H1 (cell line): ENCODE results near the gene HM13. TPM values are rescaled to one million over a fixed set of nuclear protein-coding genes. Genes with fewer than 3 reads are reported as not detected.

Source experiments
- ASH2L ChIP-seq: fragments of 200-600, 300-600 bp; sonication (generic); IDR thresholded peaks from one replicate; pipeline ENCODE4 v1.7.1; 2017; ENCODE audit warnings: low read length
- BACH1 ChIP-seq: IDR thresholded peaks from 2 replicates; pipeline ENCODE4 v1.6.1; 2012; ENCODE audit warnings: low read length, improper control_type of control experiment
- BCL11A ChIP-seq, 2 experiments: IDR thresholded peaks; one replicate each; pipeline ENCODE4 v1.6.1; 2011; ENCODE audit warnings: low read depth in 2 of 2, low read length in 2 of 2, mild to moderate bottlenecking in 2 of 2
- CBX8 ChIP-seq: fragments of 300-800, 300-1000 bp; sonication (generic); IDR thresholded peaks from 2 replicates; pipeline ENCODE4 v1.7.1; 2016; ENCODE audit warnings: low read depth, low read length, borderline replicate concordance
- CHD2 ChIP-seq: IDR thresholded peaks from 2 replicates; pipeline ENCODE4 v1.6.1; 2012; ENCODE audit warnings: low read length, improper control_type of control experiment
- CREB1 ChIP-seq: IDR thresholded peaks from 2 replicates; pipeline ENCODE4 v1.6.1; 2012; ENCODE audit warnings: inconsistent platforms
- EGR1 ChIP-seq: IDR thresholded peaks from 2 replicates; pipeline ENCODE4 v1.6.1; 2011; ENCODE audit warnings: low read depth, low read length, borderline replicate concordance
- GABPA ChIP-seq: IDR thresholded peaks from 2 replicates; pipeline ENCODE4 v1.6.1; 2011; ENCODE audit warnings: mild to moderate bottlenecking, low read length, moderate library complexity, borderline replicate concordance; ENCODE audit not compliant: insufficient read depth
- GTF2F1 ChIP-seq: IDR thresholded peaks from 2 replicates; pipeline ENCODE4 v1.6.1; 2012; ENCODE audit warnings: low read depth, low read length, improper control_type of control experiment, borderline replicate concordance
- JUN ChIP-seq: IDR thresholded peaks from 2 replicates; pipeline ENCODE4 v1.6.1; 2011; ENCODE audit warnings: low read depth, mild to moderate bottlenecking, improper control_type of control experiment, low read length
- JUND ChIP-seq: IDR thresholded peaks from 2 replicates; pipeline ENCODE4 v1.6.1; 2011; ENCODE audit warnings: mild to moderate bottlenecking, improper control_type of control experiment, low read length
- KDM1A ChIP-seq: fragments of 200-600, 300-600 bp; sonication (generic); IDR thresholded peaks from 2 replicates; pipeline ENCODE4 v1.7.1; 2016; ENCODE audit warnings: mild to moderate bottlenecking, low read length, borderline replicate concordance
- KDM4A ChIP-seq: IDR thresholded peaks from one replicate; pipeline ENCODE4 v1.7.1; 2012; ENCODE audit warnings: low read depth, mild to moderate bottlenecking, moderate library complexity, low read length, inconsistent platforms; ENCODE audit not compliant: severe bottlenecking
- NANOG ChIP-seq: IDR thresholded peaks from 2 replicates; pipeline ENCODE4 v1.6.1; 2011; ENCODE audit warnings: low read length, low read depth, mild to moderate bottlenecking, inconsistent platforms; ENCODE audit not compliant: insufficient read depth, poor library complexity, severe bottlenecking
- PHF8 ChIP-seq: fragments of 200-600 bp; sonication (generic); conservative IDR thresholded peaks from 2 replicates; pipeline ENCODE4 v1.7.1; 2012; ENCODE audit warnings: low read depth, mild to moderate bottlenecking, inconsistent platforms, low read length, moderate library complexity
- POLR2A ChIP-seq, 2 experiments: IDR thresholded peaks; 1 replicate in 1 of 2; 2 replicates in 1 of 2; pipeline ENCODE4 v1.6.1; 2011; ENCODE audit warnings: low read depth in 2 of 2, low read length in 2 of 2, mild to moderate bottlenecking in 2 of 2; ENCODE audit errors: control extremely low read depth in 1 of 2
- POLR2AphosphoS5 ChIP-seq: IDR thresholded peaks from 2 replicates; pipeline ENCODE4 v1.6.1; 2011; ENCODE audit warnings: low read depth, low read length
- POU5F1 ChIP-seq: IDR thresholded peaks from 2 replicates; pipeline ENCODE4 v1.6.1; 2011; ENCODE audit warnings: low read depth, mild to moderate bottlenecking, low read length, moderate library complexity
- RXRA ChIP-seq: IDR thresholded peaks from 2 replicates; pipeline ENCODE4 v1.6.1; 2011; ENCODE audit warnings: low read depth, mild to moderate bottlenecking, low read length, moderate library complexity; ENCODE audit not compliant: insufficient read depth
- SP1 ChIP-seq: IDR thresholded peaks from 2 replicates; pipeline ENCODE4 v1.6.1; 2011; ENCODE audit warnings: low read depth, low read length
- SP2 ChIP-seq: IDR thresholded peaks from 2 replicates; pipeline ENCODE4 v1.6.1; 2012; ENCODE audit warnings: mild to moderate bottlenecking, low read length, inconsistent platforms
- SUZ12 ChIP-seq: fragments of 200-600 bp; sonication (generic); IDR thresholded peaks from 2 replicates; pipeline ENCODE4 v1.6.1; 2012; ENCODE audit warnings: mild to moderate bottlenecking, inconsistent platforms, low read length, moderate library complexity, mixed read lengths
- TAF1 ChIP-seq: IDR thresholded peaks from 2 replicates; pipeline ENCODE4 v1.6.1; 2011; ENCODE audit warnings: mild to moderate bottlenecking, low read depth, low read length
- TAF7 ChIP-seq: optimal IDR thresholded peaks from 2 replicates; pipeline ENCODE3; 2011; ENCODE audit warnings: low read depth, mild to moderate bottlenecking, inconsistent platforms, low read length, moderate library complexity, borderline replicate concordance
- polyA plus RNA-seq, 7 experiments: library from polyadenylated mRNA; depleted of rRNA in 3 of 7; stranded (reverse) in 5 of 7; unstranded in 2 of 7; fragments of >200 nt in 5 of 7; fragments of 200-250 nt in 2 of 7; gene quantifications; 1 replicate in 5 of 7; 2 replicates in 1 of 7; 4 replicates in 1 of 7; pipeline versions ENCODE4 v1.2.1 to v1.2.3, GENCODE V29; 2011 to 2013; ENCODE audit warnings: missing spikeins in 2 of 7, mixed read lengths in 2 of 7
- total RNA-seq: library from RNA; stranded (reverse); fragmentation: NEBNext Ultra II Directional; extraction: Animal tissue kit (Norgen Biotek cat#: 25700); gene quantifications from 2 replicates; pipeline ENCODE4 v1.2.1, GENCODE V29; 2021
- TF ChIP-seq, protein P1 (sequence below): IDR thresholded peaks from 2 replicates; pipeline ENCODE4 v1.6.1; 2012; ENCODE audit warnings: inconsistent platforms

HM13 gene
- total and polyA plus RNA-seq, 2 of the 8 experiments (the other 6 are each of a cell fraction or from before 2014, with no cell fraction given): 118 to 183 TPM

DNA sequence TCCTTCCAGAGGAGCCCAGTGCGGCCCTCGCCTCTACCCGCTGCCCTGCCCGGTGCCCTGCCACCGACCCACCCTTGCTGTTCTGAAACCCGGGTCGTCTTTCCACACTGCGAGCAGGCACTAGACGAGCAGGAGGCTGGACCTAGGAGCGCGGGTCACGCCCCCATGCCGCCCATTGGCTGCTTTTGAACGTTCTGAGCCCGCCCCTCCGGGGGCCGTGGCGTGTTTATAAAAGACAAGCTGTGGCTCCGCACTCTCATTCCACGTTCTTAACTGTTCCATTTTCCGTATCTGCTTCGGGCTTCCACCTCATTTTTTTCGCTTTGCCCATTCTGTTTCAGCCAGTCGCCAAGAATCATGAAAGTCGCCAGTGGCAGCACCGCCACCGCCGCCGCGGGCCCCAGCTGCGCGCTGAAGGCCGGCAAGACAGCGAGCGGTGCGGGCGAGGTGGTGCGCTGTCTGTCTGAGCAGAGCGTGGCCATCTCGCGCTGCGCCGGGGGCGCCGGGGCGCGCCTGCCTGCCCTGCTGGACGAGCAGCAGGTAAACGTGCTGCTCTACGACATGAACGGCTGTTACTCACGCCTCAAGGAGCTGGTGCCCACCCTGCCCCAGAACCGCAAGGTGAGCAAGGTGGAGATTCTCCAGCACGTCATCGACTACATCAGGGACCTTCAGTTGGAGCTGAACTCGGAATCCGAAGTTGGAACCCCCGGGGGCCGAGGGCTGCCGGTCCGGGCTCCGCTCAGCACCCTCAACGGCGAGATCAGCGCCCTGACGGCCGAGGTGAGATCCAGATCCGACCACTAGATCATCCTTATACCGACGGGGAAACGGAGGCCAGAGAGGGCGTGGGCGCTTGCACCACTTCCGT, 91.0 kb downstream of the HM13 start, which contains the start of gene ID1 (continued):
- peak; percentile 90 for TF ChIP-seq GTF2F1
- TF ChIP-seq BCL11A (IDR thresholded peaks at IDR 0.05; ENCODE audit: low read depth in 2 of 2, low read length in 2 of 2): no peak
- peak; percentile 47 for TF ChIP-seq ASH2L
- peak; percentile 90 for TF ChIP-seq PHF8
- no peak for TF ChIP-seq POU5F1
- TF ChIP-seq KDM4A: peak; percentile 52
- TF ChIP-seq CBX8: no peak
- no peak for TF ChIP-seq JUND
- peak; percentile 91 for TF ChIP-seq SP1
- TF ChIP-seq, protein P1, sequence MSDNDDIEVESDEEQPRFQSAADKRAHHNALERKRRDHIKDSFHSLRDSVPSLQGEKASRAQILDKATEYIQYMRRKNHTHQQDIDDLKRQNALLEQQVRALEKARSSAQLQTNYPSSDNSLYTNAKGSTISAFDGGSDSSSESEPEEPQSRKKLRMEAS: no peak; the same call in none of the 2 replicates
- peak; percentile 97 for TF ChIP-seq TAF7
- no peak for TF ChIP-seq RXRA
- TF ChIP-seq SUZ12: no peak
- peak; percentile 22 for TF ChIP-seq CHD2
- peak; percentile 62; the same call in 1 of the 2 replicates for TF ChIP-seq BACH1
- no peak for TF ChIP-seq SP2
- TF ChIP-seq KDM1A: 0 out of 2 replicates have a peak, but pooled peaks have one; percentile 9
- peak; percentile 97 for TF ChIP-seq POLR2AphosphoS5
- no peak for TF ChIP-seq JUN
- 0 out of 2 replicates have a peak, but pooled peaks have one; percentile 24 for TF ChIP-seq CREB1
- TF ChIP-seq TAF1: peak; percentile 91
- TF ChIP-seq GABPA: no peak
- TF ChIP-seq EGR1: no peak
- TF ChIP-seq NANOG: peak; percentile 89
- TF ChIP-seq POLR2A (IDR thresholded peaks at IDR 0.05; ENCODE audit: control extremely low read depth in 1 of 2, low read depth in 2 of 2, low read length in 2 of 2): peak; percentile 81 to 96
